Upper lobe of left lung (tissue), 4 donors: ENCODE data around the gene MATCAP1.

ENCODE experiments used
- CTCF ChIP-seq, 6 experiments: fragments of 450-650 bp in 4 of 6; fragments of 200-600 bp in 2 of 6; sonication (generic) in 2 of 6; IDR thresholded peaks; one replicate each; pipeline ENCODE4 v1.5.1; 2016 to 2019; ENCODE audit warnings: antibody characterized with exemption in 6 of 6
- EP300 ChIP-seq, 4 donors: sonication (generic); formaldehyde crosslinking; IDR thresholded peaks; one replicate each; pipeline ENCODE4 v1.5.1; 2017; ENCODE audit warnings: antibody characterized with exemption in 4 of 4, control low read depth in 2 of 4
- POLR2A ChIP-seq, 4 donors: fragments of 450-650 bp; IDR thresholded peaks; one replicate each; pipeline ENCODE4 v1.5.1; 2016 to 2017; ENCODE audit warnings: antibody characterized with exemption in 4 of 4, mild to moderate bottlenecking in 2 of 4

- TF ChIP-seq CTCF (IDR thresholded peaks at IDR 0.05): no peak
- TF ChIP-seq POLR2A (IDR thresholded peaks at IDR 0.05): no peak
- no peak for TF ChIP-seq EP300 (IDR thresholded peaks at IDR 0.05)
Measured at GRCh38 chr16:67193536-67193935, 9.8 kb upstream of the MATCAP1 start.
